Activated T-helper 1 cell treated with anti-CD3 and anti-CD28 coated beads, Interleukin-12 subunit alpha, Interleukin-12 subunit beta, Interleukin-2, Interleukin-4 antibody, amounts not matched to agents 30 ng/mL and 10 ng/mL and 1 ng/mL, durations not matched to agents 14 hours and 24 hours and 36 hours (primary cell): ENCODE data around the gene TAS2R60. TPM values are rescaled to one million over a fixed set of nuclear protein-coding genes. Genes with fewer than 3 reads are reported as not detected.

Experiments
- total RNA-seq: library from RNA; stranded (reverse); gene quantifications from 2 replicates; pipeline ENCODE4 v1.2.3, GENCODE V29; 2022

The TAS2R60 gene
- total RNA-seq, 1 donor from 2014 or later: not detected

Other genes with a start within 250 kb of the TAS2R60 start
- gene TAS2R40, start 221.4 kb upstream of the TAS2R60 start, total RNA-seq: not detected in 2 replicates
- 134 and 135 TPM in 2 replicates for gene GSTK1, start 180.0 kb upstream of the TAS2R60 start, total RNA-seq
- gene TMEM139, start 158.5 kb upstream of the TAS2R60 start, total RNA-seq: 0.73 TPM in 1 of 2 replicates, not detected in the other
- 107 and 110 TPM in 2 replicates for gene CASP2, start 155.1 kb upstream of the TAS2R60 start, total RNA-seq
- not detected in 2 replicates for gene CLCN1, start 127.3 kb upstream of the TAS2R60 start, total RNA-seq
- 0.44 and 0.54 TPM in 2 replicates for gene FAM131B, start 80.7 kb upstream of the TAS2R60 start, total RNA-seq
- gene ZYX, start 62.1 kb upstream of the TAS2R60 start, total RNA-seq: 73.9 and 78.8 TPM in 2 replicates
- not detected in 2 replicates for gene EPHA1, start 34.6 kb upstream of the TAS2R60 start, total RNA-seq
- not detected in 2 replicates for gene TAS2R41, start 34.4 kb downstream of the TAS2R60 start, total RNA-seq
- gene CTAGE15, start 128.3 kb downstream of the TAS2R60 start, total RNA-seq: 0.91 and 2.9 TPM in 2 replicates
- gene TCAF2, start 177.5 kb downstream of the TAS2R60 start, total RNA-seq: 22.9 and 23.5 TPM in 2 replicates